RWPE1 (cell line): ENCODE data around the gene CAPN13.

ENCODE experiments used
- CTCF ChIA-PET: fragments of 350-600 bp; sonication (Branson Sonifier 250); formaldehyde crosslinking; extraction: SDS; loops from one replicate; lab custom pipeline; 2021; lab: Yijun Ruan, JAX
- POLR2A ChIA-PET: fragments of 400-600 bp; formaldehyde crosslinking; extraction: SDS; loops from one replicate; lab custom pipeline; 2020; ENCODE audit warnings: antibody characterized with exemption; ENCODE audit not compliant: low non-redundant PET; lab: Yijun Ruan, JAX
- DNase-seq: peaks from one replicate; pipeline ENCODE4 v3.0.0; 2012; ENCODE audit warnings: low spot score
- H3K27ac ChIP-seq: fragments of 450-650 bp; 2 replicates; pipeline ENCODE4 v1.5.1; 2017
- TF ChIP-seq, protein P1 (sequence below): fragments of 450-650 bp; conservative IDR thresholded peaks from 2 replicates; pipeline ENCODE4 v1.5.1; 2017; ENCODE audit warnings: low read depth, mild to moderate bottlenecking

CAPN13 gene

DNA sequence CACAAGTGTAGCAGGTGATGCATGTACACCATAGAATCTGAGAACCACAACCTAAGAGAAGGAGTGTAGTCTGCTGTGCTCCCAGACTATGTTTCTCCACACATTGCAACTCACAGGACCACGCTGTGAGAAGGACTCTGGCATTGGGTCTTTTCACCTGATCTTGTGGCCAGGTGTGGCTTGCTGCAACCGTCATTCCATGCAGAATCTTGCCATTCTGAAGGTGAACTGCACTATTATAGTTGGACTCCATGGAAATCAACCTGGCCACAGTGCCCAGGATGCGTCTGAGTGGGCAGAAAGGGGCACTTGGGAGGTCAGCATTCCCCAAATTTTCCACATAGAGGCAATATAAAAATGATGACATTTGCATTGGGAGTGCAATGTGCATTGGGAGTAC is 122.2 kb downstream of the CAPN13 start:
- no peak overlapping the region for H3K27ac ChIP-seq
- POLR2A ChIA-PET, result no interaction called here
- TF ChIP-seq, protein P1, sequence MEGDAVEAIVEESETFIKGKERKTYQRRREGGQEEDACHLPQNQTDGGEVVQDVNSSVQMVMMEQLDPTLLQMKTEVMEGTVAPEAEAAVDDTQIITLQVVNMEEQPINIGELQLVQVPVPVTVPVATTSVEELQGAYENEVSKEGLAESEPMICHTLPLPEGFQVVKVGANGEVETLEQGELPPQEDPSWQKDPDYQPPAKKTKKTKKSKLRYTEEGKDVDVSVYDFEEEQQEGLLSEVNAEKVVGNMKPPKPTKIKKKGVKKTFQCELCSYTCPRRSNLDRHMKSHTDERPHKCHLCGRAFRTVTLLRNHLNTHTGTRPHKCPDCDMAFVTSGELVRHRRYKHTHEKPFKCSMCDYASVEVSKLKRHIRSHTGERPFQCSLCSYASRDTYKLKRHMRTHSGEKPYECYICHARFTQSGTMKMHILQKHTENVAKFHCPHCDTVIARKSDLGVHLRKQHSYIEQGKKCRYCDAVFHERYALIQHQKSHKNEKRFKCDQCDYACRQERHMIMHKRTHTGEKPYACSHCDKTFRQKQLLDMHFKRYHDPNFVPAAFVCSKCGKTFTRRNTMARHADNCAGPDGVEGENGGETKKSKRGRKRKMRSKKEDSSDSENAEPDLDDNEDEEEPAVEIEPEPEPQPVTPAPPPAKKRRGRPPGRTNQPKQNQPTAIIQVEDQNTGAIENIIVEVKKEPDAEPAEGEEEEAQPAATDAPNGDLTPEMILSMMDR, result no peak
- CTCF ChIA-PET, result no interaction called here
- no peak for DNase-seq

DNA sequence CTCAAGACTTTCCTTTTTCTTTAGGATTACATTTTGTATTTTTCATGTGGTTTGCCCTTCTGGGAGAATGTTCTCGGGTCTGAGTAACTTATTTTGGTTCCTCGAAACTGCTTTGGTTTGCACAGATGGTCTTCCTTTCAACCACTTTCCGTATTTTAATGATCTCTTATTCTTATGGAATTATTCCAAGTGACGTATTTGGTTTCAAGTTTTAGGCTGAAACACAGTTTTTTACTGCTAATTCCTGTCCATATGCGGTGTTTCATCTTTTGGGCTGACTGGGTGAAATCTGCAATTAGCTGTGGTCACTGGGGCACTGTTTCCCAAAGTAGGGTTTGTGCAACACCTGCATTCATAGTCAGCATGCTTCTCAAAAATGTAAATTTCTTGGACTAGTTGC is 122.7 kb downstream of the CAPN13 start:
- POLR2A ChIA-PET, result no interaction called here
- H3K27ac ChIP-seq, result no peak overlapping the region
- TF ChIP-seq, protein P1, result no peak
- DNase-seq, result no peak
- CTCF ChIA-PET, result no interaction called here

GRCh38 chr2:30684026-30684425 is 123.2 kb downstream of the CAPN13 start:
- no peak overlapping the region for H3K27ac ChIP-seq
- DNase-seq, result no peak
- TF ChIP-seq, protein P1, result no peak
- CTCF ChIA-PET, result no interaction called here
- POLR2A ChIA-PET, result no interaction called here

DNA sequence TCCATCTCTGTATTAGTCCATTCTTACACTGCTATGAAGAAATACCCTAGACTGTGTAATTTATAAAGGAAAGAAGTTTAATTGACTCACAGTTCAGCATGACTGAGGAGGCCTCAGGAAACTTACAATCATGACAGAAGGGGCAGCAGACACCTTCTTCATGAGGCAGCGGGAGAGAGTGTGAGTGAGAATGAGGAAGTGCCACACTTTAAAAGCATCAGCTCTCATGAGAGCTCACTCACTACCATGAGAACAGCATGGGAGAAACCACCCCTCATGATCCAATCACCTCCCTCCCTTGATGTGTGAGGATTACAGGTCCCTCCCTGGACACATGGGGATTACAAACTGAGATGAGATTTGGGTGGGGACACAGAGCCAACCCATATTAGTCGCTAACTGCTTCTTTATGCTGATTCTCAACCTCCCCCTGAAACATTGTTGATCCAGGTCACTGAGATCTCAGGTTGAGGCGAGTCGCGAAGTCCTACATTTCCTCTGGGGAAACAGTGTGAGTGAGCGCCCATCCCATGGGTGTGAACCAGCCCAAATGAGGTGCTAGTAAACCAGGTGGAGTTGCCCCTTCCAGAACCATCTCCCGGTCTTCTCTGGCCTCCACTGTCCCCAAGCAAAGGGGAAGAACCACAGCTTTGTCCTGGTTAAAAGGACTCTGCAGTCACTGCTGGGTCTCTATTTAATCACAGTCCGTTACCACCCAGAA is 123.8 kb downstream of the CAPN13 start:
- ChIA-PET POLR2A (no interaction called here), CTCF (no interaction called here)
- no peak for DNase-seq
- H3K27ac ChIP-seq, result no peak overlapping the region
- TF ChIP-seq, protein P1, result no peak

DNA sequence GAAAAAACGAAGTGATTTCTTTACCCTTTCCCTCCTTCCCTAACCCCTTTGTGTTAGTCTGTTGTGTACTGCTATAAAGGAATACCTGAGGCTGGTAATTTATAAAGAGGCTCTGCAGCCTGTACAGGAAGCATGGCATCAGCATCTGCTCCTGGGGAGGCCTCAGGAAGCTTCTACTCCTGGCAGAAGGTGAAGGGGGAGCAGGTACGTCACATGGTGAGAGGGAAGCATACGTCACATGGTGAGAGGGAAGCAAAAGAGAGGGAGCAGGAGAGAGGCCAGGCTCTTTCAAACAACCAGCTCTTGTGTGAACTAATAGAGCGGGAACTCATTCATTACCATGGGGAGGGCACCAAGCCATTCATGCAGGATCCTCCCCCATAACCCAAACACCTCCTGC is 126.2 kb downstream of the CAPN13 start:
- TF ChIP-seq, protein P1, result no peak
- ChIA-PET CTCF (interaction anchor here (0.5 to 0.7 kb wide), 2 partner anchors 117 to 279 kb away, joined by 3 read pairs; no protein-coding TSS in a partner anchor), POLR2A (no interaction called here)
- H3K27ac ChIP-seq, result no peak overlapping the region
- no peak for DNase-seq

DNA sequence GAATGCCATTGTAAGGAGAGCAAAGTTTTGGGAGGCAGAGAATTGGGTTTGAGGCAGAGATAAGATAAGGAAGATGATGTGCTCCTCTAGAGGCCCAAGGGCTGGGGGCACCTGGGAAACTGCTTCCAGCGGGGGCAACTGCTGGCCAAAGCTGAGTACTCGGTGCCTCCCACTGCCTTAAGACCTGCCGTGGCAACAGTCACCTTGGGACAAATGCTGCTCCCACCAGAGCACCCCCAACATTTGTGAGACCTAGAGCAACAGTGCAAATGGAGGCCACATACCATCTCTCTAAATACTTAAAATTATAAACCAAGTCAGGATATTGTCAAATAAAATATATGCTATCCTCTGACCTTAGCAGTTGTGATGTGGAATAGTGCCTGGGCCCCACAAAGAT is 127.1 kb downstream of the CAPN13 start:
- ChIA-PET CTCF (no interaction called here), POLR2A (no interaction called here)
- TF ChIP-seq, protein P1, result no peak
- H3K27ac ChIP-seq, result no peak overlapping the region
- DNase-seq, result no peak
